Neural progenitor cell (in vitro differentiated cells): ENCODE measurements around the gene KRT39. TPM values are rescaled to one million over a fixed set of nuclear protein-coding genes. Genes with fewer than 3 reads are reported as not detected.
A peak's percentile ranks its signal among the peaks of the same experiment; 100 is the strongest.

Experiments
- DNase-seq: peaks from one replicate; pipeline ENCODE4 v3.0.0-alpha.2; 2016; ENCODE audit warnings: low spot score
- H2AFZ ChIP-seq: fragments of 200-600 bp; sonication (generic); replicated peaks from 2 replicates; pipeline ENCODE4 v1.6.1; 2016; ENCODE audit warnings: antibody characterized with exemption
- H3F3A ChIP-seq: fragments of 200-600 bp; sonication (generic); 2 replicates; pipeline ENCODE4 v1.6.1; 2016; ENCODE audit warnings: antibody characterized with exemption, low read depth
- H3K27ac ChIP-seq: fragments of 200-600 bp; sonication (generic); 2 replicates; pipeline ENCODE4 v1.5.1; 2016; ENCODE audit warnings: mild to moderate bottlenecking
- H3K27me3 ChIP-seq: fragments of 200-600 bp; sonication (generic); 2 replicates; pipeline ENCODE4 v1.6.1; 2016; ENCODE audit warnings: mild to moderate bottlenecking, moderate library complexity
- H3K36me3 ChIP-seq: fragments of 200-600 bp; sonication (generic); 2 replicates; pipeline ENCODE4 v1.5.1; 2016
- H3K4me1 ChIP-seq: fragments of 200-600 bp; sonication (generic); 2 replicates; pipeline ENCODE4 v1.6.1; 2016; ENCODE audit warnings: mixed run types
- H3K4me2 ChIP-seq: fragments of 200-600 bp; sonication (generic); 2 replicates; pipeline ENCODE4 v1.6.1; 2016
- H3K4me3 ChIP-seq: fragments of 200-600 bp; sonication (generic); 2 replicates; pipeline ENCODE4 v1.5.1; 2016
- H3K79me2 ChIP-seq: fragments of 200-600 bp; sonication (generic); 2 replicates; pipeline ENCODE4 v1.6.1; 2016; ENCODE audit warnings: low read depth
- H3K9ac ChIP-seq: fragments of 200-600 bp; sonication (generic); 2 replicates; pipeline ENCODE4 v1.6.1; 2016
- H3K9me3 ChIP-seq: fragments of 200-600 bp; sonication (generic); 2 replicates; pipeline ENCODE4 v1.5.1; 2016; ENCODE audit warnings: low read depth
- H4K20me1 ChIP-seq: fragments of 200-600 bp; sonication (generic); 2 replicates; pipeline ENCODE4 v1.6.1; 2016; ENCODE audit warnings: low read depth
- H3K27ac Mint-ChIP-seq: 3 replicates; pipeline ENCODE4 v1.8.0; 2021; ENCODE audit warnings: mixed read lengths
- H3K27me3 Mint-ChIP-seq: 2 replicates; pipeline ENCODE4 v1.8.0; 2022; ENCODE audit warnings: low read depth, mild to moderate bottlenecking, inconsistent platforms, moderate library complexity, mixed read lengths; ENCODE audit not compliant: insufficient read depth
- H3K36me3 Mint-ChIP-seq: 3 replicates; pipeline ENCODE4 v1.8.0; 2021; ENCODE audit warnings: mixed read lengths
- H3K4me1 Mint-ChIP-seq: 3 replicates; pipeline ENCODE4 v1.8.0; 2021; ENCODE audit warnings: mixed read lengths
- H3K4me3 Mint-ChIP-seq: 3 replicates; pipeline ENCODE4 v1.8.0; 2021; ENCODE audit warnings: mild to moderate bottlenecking, moderate library complexity, mixed read lengths
- H3K9me3 Mint-ChIP-seq: 3 replicates; pipeline ENCODE4 v1.8.0; 2020; ENCODE audit warnings: mixed read lengths
- CTCF ChIP-seq: fragments of 200-600 bp; sonication (generic); IDR thresholded peaks from 2 replicates; pipeline ENCODE4 v1.5.1; 2017; ENCODE audit warnings: antibody characterized with exemption, mild to moderate bottlenecking
- EZH2 ChIP-seq: fragments of 200-600 bp; sonication (generic); IDR thresholded peaks from 2 replicates; pipeline ENCODE4 v1.6.1; 2017; ENCODE audit warnings: antibody characterized with exemption, mild to moderate bottlenecking, moderate library complexity
- EZH2phosphoT487 ChIP-seq: fragments of 200-600 bp; sonication (generic); IDR thresholded peaks from 2 replicates; pipeline ENCODE4 v1.6.1; 2017; ENCODE audit warnings: antibody characterized with exemption
- small RNA-seq: library from RNA; depleted of rRNA; stranded (forward); fragments of <200 nt; gene quantifications from one replicate; pipeline ENCODE3, GENCODE V24; 2015
- total RNA-seq: library from RNA; depleted of rRNA; stranded (reverse); fragments of >200 nt; gene quantifications from 2 replicates; pipeline ENCODE4 v1.2.3, GENCODE V29; 2015; ENCODE audit warnings: low replicate concordance

Gene KRT39
- total RNA-seq, 1 donor from 2014 or later, result not detected

DNA sequence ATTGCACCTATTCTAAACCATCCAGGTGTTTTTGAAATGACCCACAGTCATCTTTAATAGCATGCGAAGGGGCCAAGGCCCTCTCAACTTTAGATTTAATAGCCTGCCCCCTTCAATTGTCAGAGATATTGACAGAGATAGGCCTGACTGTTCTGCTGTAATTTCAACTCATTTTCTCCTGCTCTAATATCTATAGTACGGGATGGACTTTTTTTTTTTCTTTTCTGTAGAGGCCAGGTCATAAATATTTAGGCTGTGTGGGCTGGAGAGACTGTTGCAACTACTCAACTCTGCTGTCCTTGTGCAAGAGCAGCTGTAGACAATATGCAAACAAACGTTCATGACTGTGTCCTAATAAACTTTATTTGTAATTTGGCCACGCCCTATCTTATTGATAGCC, 57.0 kb downstream of the KRT39 start:
- H3K9ac ChIP-seq, result no peak overlapping the region
- no peaks in the 10 kb centered on the region for H3K27me3 Mint-ChIP-seq

GRCh38 chr17:40909351-40909750, 57.4 kb downstream of the KRT39 start:
- Histone ChIP-seq H3K27ac (no peak overlapping the region), H3F3A (no peaks in the 10 kb centered on the region), H3K9ac (no peak overlapping the region), H4K20me1 (no peaks in the 10 kb centered on the region), H3K4me2 (peak overlapping the region; percentile 7), H3K79me2 (no peaks in the 10 kb centered on the region), H2AFZ (no peak overlapping the region), H3K4me1 (peaks cover 22% of the 10 kb centered on the region), H3K27me3 (no peaks in the 10 kb centered on the region), H3K36me3 (no peaks in the 10 kb centered on the region), H3K4me3 (no peak overlapping the region), H3K9me3 (no peaks in the 10 kb centered on the region)
- Mint-ChIP-seq H3K4me3 (no peak overlapping the region), H3K4me1 (peaks cover 4% of the 10 kb centered on the region), H3K27ac (no peak overlapping the region), H3K9me3 (no peaks in the 10 kb centered on the region), H3K27me3 (no peaks in the 10 kb centered on the region), H3K36me3 (no peaks in the 10 kb centered on the region)
- TF ChIP-seq CTCF (peak; percentile 77), EZH2phosphoT487 (no peak)
- peak; percentile 90 for DNase-seq

More for the DNA sequence above, 57.0 kb downstream of the KRT39 start:
- H2AFZ ChIP-seq, result no peak overlapping the region
- no peak for TF ChIP-seq EZH2
- no peaks in the 10 kb centered on the region for H3K27me3 ChIP-seq
- H3K79me2 ChIP-seq, result no peaks in the 10 kb centered on the region
- no peak overlapping the region for H3K27ac Mint-ChIP-seq
- H3K4me3 Mint-ChIP-seq, result no peak overlapping the region
- peaks cover 4% of the 10 kb centered on the region for H3K4me1 Mint-ChIP-seq
- H3K4me2 ChIP-seq, result no peak overlapping the region
- no peaks in the 10 kb centered on the region for H3K9me3 ChIP-seq
- H3K9me3 Mint-ChIP-seq, result no peaks in the 10 kb centered on the region
- H3K36me3 ChIP-seq, result no peaks in the 10 kb centered on the region
- no peaks in the 10 kb centered on the region for H4K20me1 ChIP-seq
- H3K27ac ChIP-seq, result no peak overlapping the region
- no peak for DNase-seq
- no peaks in the 10 kb centered on the region for H3F3A ChIP-seq
- no peaks in the 10 kb centered on the region for H3K36me3 Mint-ChIP-seq
- no peak overlapping the region for H3K4me3 ChIP-seq
- peaks cover 22% of the 10 kb centered on the region for H3K4me1 ChIP-seq

Small RNAs within 50 kb of the gene (small RNA-seq; reads per million reads assigned to genes)
- gene KRTAP3-4P, result not detected

Other genes with a start within 250 kb of the KRT39 start
- not detected in 2 replicates for gene KRT25, start 211.6 kb downstream of the KRT39 start, total RNA-seq
- gene KRT26, start 194.7 kb downstream of the KRT39 start, total RNA-seq, result not detected in 2 replicates
- not detected in 2 replicates for gene KRT27, start 184.4 kb downstream of the KRT39 start, total RNA-seq
- not detected in 2 replicates for gene KRT28, start 167.0 kb downstream of the KRT39 start, total RNA-seq
- gene KRT10, start 144.3 kb downstream of the KRT39 start, total RNA-seq, result 7.5 and 19.3 TPM in 2 replicates
- gene KRT12, start 99.7 kb downstream of the KRT39 start, total RNA-seq, result not detected in 2 replicates
- gene KRT20, start 81.7 kb downstream of the KRT39 start, total RNA-seq, result not detected in 2 replicates
- 0.60 TPM in 1 of 2 replicates, not detected in the other for gene KRT23, start 29.3 kb downstream of the KRT39 start, total RNA-seq
- not detected in 2 replicates for gene KRT40, start 17.4 kb upstream of the KRT39 start, total RNA-seq
- not detected in 2 replicates for gene KRTAP3-3, start 27.2 kb upstream of the KRT39 start, total RNA-seq
- not detected in 2 replicates for gene KRTAP3-2, start 33.0 kb upstream of the KRT39 start, total RNA-seq
- not detected in 2 replicates for gene KRTAP3-1, start 42.2 kb upstream of the KRT39 start, total RNA-seq
- gene KRTAP1-5, start 60.3 kb upstream of the KRT39 start, total RNA-seq, result not detected in 2 replicates
- gene KRTAP1-4, start 63.2 kb upstream of the KRT39 start, total RNA-seq, result not detected in 2 replicates
- not detected in 2 replicates for gene KRTAP1-3, start 67.9 kb upstream of the KRT39 start, total RNA-seq
- not detected in 2 replicates for gene KRTAP1-1, start 74.5 kb upstream of the KRT39 start, total RNA-seq
- gene KRTAP2-1, start 80.4 kb upstream of the KRT39 start, total RNA-seq, result not detected in 2 replicates
- gene KRTAP2-2, start 88.3 kb upstream of the KRT39 start, total RNA-seq, result not detected in 2 replicates
- not detected in 2 replicates for gene KRTAP2-3, start 93.2 kb upstream of the KRT39 start, total RNA-seq
- not detected in 2 replicates for gene KRTAP2-4, start 98.9 kb upstream of the KRT39 start, total RNA-seq
- gene KRTAP4-7, start 117.2 kb upstream of the KRT39 start, total RNA-seq, result not detected in 2 replicates
- not detected in 2 replicates for gene KRTAP4-8, start 131.2 kb upstream of the KRT39 start, total RNA-seq
- not detected in 2 replicates for gene KRTAP4-16, start 135.3 kb upstream of the KRT39 start, total RNA-seq
- gene KRTAP4-9, start 138.4 kb upstream of the KRT39 start, total RNA-seq, result not detected in 2 replicates
- not detected in 2 replicates for gene KRTAP4-11, start 151.4 kb upstream of the KRT39 start, total RNA-seq
- not detected in 2 replicates for gene KRTAP4-12, start 157.2 kb upstream of the KRT39 start, total RNA-seq
- not detected in 2 replicates for gene KRTAP4-6, start 173.6 kb upstream of the KRT39 start, total RNA-seq
- gene KRTAP4-5, start 182.9 kb upstream of the KRT39 start, total RNA-seq, result not detected in 2 replicates
- gene KRTAP4-4, start 193.8 kb upstream of the KRT39 start, total RNA-seq, result not detected in 2 replicates
- not detected in 2 replicates for gene KRTAP4-3, start 201.3 kb upstream of the KRT39 start, total RNA-seq
- gene KRTAP4-2, start 211.3 kb upstream of the KRT39 start, total RNA-seq, result not detected in 2 replicates
- gene KRTAP4-1, start 218.0 kb upstream of the KRT39 start, total RNA-seq, result 0.12 TPM in 1 of 2 replicates, not detected in the other
- gene KRTAP9-1, start 222.9 kb upstream of the KRT39 start, total RNA-seq, result not detected in 2 replicates